HEK293T (cell line): ENCODE data around the gene PHKB.

Experiments used
- FOXA1 ChIP-seq: fragments of 450-650 bp; IDR thresholded peaks from 2 replicates; pipeline ENCODE4 v1.6.1; 2016; ENCODE audit warnings: mild to moderate bottlenecking
- FOXM1 ChIP-seq: fragments of 450-650 bp; IDR thresholded peaks from 2 replicates; pipeline ENCODE4 v1.6.1; 2017; ENCODE audit warnings: mild to moderate bottlenecking, borderline replicate concordance
- L3MBTL2 ChIP-seq: fragments of 450-650 bp; conservative IDR thresholded peaks from 2 replicates; pipeline ENCODE4 v1.6.1; 2016; ENCODE audit warnings: mild to moderate bottlenecking
- SP1 ChIP-seq: fragments of 450-650 bp; IDR thresholded peaks from 2 replicates; pipeline ENCODE4 v1.6.1; 2017
- SUZ12 ChIP-seq: fragments of 450-650 bp; IDR thresholded peaks from 2 replicates; pipeline ENCODE4 v1.6.1; 2016; ENCODE audit warnings: mild to moderate bottlenecking
- TARDBP ChIP-seq: fragments of 450-650 bp; IDR thresholded peaks from 2 replicates; pipeline ENCODE4 v1.6.1; 2016
- TF ChIP-seq, protein P1 (sequence below): fragments of 450-650 bp; IDR thresholded peaks from 2 replicates; pipeline ENCODE4 v1.6.1; 2016

DNA sequence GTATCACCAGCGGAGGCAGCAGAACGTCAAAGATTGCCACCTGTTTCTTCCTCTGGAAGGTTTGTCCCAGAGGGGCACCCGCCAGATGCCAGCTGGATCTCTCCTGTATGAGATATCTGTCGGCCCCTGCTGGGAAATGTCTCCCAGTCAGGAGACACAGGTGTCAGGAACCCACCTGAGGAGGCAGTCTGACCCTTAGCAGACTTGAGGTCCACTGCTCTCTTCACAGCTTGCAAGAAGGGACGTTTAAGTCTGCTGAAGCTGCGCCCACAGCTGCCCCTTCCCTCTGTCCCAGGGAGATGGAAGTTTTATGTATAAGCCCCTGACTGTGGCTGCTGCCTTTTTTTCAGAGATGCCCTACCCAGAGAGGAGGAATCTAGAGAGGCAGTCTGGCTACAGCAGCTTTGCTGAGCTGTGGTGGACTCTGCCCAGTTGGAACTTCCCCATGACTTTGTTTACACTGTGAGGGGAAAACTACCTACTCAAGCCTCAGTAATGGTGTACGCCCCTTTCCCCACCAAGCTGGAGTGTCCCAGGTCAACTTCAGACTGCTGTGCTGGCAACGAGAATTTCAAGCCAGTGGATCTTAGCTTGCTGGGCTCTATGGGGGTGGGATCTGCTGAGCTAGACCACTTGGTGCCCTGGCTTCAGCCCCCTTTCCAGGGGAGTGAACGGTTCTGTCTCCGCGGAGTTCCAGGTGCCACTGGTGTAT is 92.9 kb downstream of the PHKB start:
- TF ChIP-seq L3MBTL2 = no peak
- TF ChIP-seq SP1 = no peak
- no peak for TF ChIP-seq TARDBP
- TF ChIP-seq FOXA1 = no peak
- no peak for TF ChIP-seq FOXM1
- TF ChIP-seq, protein P1, sequence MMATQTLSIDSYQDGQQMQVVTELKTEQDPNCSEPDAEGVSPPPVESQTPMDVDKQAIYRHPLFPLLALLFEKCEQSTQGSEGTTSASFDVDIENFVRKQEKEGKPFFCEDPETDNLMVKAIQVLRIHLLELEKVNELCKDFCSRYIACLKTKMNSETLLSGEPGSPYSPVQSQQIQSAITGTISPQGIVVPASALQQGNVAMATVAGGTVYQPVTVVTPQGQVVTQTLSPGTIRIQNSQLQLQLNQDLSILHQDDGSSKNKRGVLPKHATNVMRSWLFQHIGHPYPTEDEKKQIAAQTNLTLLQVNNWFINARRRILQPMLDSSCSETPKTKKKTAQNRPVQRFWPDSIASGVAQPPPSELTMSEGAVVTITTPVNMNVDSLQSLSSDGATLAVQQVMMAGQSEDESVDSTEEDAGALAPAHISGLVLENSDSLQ = no peak
- TF ChIP-seq SUZ12 = no peak
